Measurements from ENCODE around the gene NCKAP1. TPM values are rescaled to one million over a fixed set of nuclear protein-coding genes. Genes with fewer than 3 reads are reported as not detected.

NCKAP1 gene
- total and polyA plus RNA-seq, 2 experiments from 2014 or later: 81.7 to 90.4 TPM

DNA sequence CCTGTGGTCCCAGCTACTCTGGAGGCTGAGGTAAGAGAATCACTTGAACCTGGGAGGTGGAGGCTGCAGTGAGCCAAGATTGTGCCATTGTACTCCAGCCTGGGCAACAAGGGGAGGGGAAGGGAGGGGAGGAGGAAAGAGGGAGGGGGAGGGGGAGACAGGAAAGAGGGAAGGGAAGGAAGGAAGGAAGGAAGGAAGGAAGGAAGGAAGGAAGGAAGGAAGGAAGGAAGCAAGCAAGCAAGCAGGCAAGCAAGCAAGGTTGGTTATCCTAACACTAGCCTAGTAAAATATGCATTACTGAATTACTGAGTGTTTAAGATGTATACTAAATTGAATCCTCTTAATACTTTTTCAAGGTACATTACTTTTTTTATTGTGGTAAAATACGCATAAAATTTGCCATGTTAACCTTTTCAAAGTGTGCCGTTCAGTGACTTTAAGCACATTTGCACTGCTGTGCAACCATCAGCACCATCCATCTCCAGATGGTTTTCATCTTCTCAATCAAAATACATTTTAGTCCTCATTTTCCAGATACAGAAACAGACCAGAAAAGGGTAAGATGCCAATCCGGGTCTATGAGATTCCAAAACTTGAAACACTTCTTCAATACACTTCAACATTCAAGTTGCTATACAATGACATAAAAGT is 28.9 kb downstream of the NCKAP1 start:
- DNase-seq (ENCODE audit: low read depth in 1 of 2, low spot score in 1 of 2): no peak
- Histone ChIP-seq H3K9me3 (ENCODE audit: low read depth) (no peaks in the 10 kb centered on the region), H3K4me3 (no peak overlapping the region), H3K4me1 (ENCODE audit: low read depth) (peaks cover 18% of the 10 kb centered on the region), H3K27me3 (no peaks in the 10 kb centered on the region), H3K36me3 (no peaks in the 10 kb centered on the region), H3K27ac (peak overlapping the region; percentile 88)
- TF ChIP-seq, protein P1, sequence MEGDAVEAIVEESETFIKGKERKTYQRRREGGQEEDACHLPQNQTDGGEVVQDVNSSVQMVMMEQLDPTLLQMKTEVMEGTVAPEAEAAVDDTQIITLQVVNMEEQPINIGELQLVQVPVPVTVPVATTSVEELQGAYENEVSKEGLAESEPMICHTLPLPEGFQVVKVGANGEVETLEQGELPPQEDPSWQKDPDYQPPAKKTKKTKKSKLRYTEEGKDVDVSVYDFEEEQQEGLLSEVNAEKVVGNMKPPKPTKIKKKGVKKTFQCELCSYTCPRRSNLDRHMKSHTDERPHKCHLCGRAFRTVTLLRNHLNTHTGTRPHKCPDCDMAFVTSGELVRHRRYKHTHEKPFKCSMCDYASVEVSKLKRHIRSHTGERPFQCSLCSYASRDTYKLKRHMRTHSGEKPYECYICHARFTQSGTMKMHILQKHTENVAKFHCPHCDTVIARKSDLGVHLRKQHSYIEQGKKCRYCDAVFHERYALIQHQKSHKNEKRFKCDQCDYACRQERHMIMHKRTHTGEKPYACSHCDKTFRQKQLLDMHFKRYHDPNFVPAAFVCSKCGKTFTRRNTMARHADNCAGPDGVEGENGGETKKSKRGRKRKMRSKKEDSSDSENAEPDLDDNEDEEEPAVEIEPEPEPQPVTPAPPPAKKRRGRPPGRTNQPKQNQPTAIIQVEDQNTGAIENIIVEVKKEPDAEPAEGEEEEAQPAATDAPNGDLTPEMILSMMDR (IDR thresholded peaks at IDR 0.05; ENCODE audit: low read depth, low read length): no peak

DNA sequence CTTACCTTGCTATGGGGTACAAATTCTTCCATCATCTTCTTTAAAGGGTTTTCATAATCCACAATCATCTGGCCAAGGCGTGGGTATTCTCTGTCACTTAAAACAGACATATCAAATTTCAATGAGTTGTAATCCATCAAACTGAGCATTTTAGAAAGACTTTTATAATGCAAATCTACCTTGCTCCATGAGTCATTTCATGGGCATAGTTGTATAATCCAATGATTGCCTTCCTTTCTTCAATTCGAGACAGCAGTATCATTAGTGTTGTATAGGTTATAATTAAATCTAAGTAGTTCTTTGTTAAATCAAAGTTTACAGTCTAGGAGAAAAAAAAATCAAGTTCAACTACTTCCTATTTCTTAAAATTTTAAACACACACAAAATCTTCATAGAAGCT is 36.3 kb downstream of the NCKAP1 start:
- Histone ChIP-seq H3K4me3 (no peak overlapping the region), H3K27me3 (no peaks in the 10 kb centered on the region), H3K9me3 (ENCODE audit: low read depth) (no peaks in the 10 kb centered on the region), H3K4me1 (ENCODE audit: low read depth) (peaks cover 5% of the 10 kb centered on the region), H3K27ac (no peak overlapping the region), H3K36me3 (peaks cover 26% of the 10 kb centered on the region)
- TF ChIP-seq, protein P1 (IDR thresholded peaks at IDR 0.05; ENCODE audit: low read depth, low read length): no peak
- DNase-seq (ENCODE audit: low read depth in 1 of 2, low spot score in 1 of 2): no peak

DNA sequence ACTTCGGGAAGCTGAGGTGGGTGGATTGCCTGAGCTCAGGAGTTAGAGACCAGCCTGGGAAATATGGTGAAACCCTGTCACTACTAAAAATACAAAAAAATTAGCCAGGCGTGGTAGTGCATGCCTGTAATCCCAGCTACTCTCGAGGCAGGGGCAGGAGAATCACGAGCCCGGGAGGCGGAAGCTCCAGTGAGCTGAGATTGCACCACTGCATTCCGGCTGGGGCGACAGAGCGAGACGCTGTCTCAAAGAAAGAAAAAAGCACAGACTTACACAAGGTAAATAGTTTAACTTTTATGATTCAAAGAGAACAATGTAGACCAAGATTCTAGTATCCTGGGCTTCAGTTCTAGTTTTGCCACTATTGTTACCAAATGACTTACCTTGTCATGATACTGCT is 37.4 kb downstream of the NCKAP1 start:
- peaks cover 5% of the 10 kb centered on the region for H3K4me1 ChIP-seq (ENCODE audit: low read depth)
- TF ChIP-seq, protein P1 (IDR thresholded peaks at IDR 0.05; ENCODE audit: low read depth, low read length): no peak
- no peaks in the 10 kb centered on the region for H3K9me3 ChIP-seq (ENCODE audit: low read depth)
- H3K27me3 ChIP-seq: no peaks in the 10 kb centered on the region
- H3K36me3 ChIP-seq: peaks cover 35% of the 10 kb centered on the region
- H3K27ac ChIP-seq: no peak overlapping the region
- DNase-seq (ENCODE audit: low read depth in 1 of 2, low spot score in 1 of 2): no peak
- no peak overlapping the region for H3K4me3 ChIP-seq

DNA sequence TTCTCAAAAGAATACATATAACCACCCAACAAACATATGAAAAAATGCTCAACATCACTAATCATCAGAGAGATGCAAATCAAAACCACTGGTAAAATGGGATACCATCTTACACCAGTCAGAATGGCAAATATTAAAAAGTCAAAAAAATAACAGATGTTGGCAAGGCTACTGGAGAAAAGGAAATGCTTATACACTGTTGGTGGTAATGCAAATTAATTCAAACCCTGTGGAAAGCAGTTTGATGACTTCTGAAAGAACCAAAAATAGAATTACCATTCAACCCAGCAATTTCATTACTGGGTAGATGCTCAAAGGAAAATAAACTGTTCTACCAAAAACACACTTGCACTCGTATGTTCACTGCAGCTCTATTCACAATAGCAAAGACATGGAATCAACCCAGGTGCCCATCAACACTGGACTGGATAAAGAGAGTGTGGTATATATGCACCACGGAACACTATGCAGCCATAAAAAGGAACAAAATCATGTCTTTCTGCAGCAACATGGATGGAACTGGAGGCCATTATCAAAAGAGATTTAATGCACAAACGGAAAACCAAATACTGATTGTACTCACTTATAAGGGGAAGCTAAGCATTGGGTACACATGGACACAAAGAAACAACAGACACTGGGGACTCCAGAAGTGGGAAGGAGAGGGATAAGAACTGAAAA is 38.8 kb downstream of the NCKAP1 start:
- no peak overlapping the region for H3K4me3 ChIP-seq
- H3K9me3 ChIP-seq (ENCODE audit: low read depth): no peaks in the 10 kb centered on the region
- no peak for DNase-seq (ENCODE audit: low read depth in 1 of 2, low spot score in 1 of 2)
- H3K36me3 ChIP-seq: peaks cover 40% of the 10 kb centered on the region
- TF ChIP-seq, protein P1 (IDR thresholded peaks at IDR 0.05; ENCODE audit: low read depth, low read length): no peak
- H3K4me1 ChIP-seq (ENCODE audit: low read depth): peaks cover 5% of the 10 kb centered on the region
- H3K27me3 ChIP-seq: no peaks in the 10 kb centered on the region
- H3K27ac ChIP-seq: no peak overlapping the region

DNA sequence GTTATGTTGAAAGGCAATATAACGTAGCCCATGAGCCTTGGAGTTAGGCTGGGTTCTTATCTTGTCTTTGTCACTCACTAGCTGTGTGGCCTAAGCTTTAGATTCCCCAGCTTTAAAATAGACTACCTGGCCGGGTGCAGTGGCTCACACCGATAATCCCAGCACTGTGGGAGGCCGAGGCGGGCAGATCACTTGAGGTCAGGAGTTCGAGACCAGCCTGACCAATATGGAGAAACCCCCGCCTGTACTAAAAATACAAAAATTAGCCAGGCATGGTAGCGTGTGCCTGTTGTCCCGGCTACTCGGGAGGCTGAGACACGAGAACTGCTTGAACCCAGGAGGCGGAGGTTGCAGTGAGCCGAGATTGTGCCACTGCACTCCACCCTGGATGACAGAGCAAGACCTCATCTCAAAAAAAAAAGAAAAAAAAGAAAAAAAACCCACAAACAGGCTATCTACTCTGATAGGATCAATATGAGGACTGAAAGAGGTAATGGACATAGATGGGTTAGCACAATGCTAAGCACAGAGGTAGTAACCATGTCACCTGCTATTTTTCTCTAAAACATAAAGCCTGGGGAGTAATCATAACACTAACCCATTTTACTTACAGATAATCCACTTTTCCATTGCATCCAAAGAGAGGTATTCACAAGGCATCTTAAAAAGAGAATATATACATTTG is 43.9 kb downstream of the NCKAP1 start:
- peaks cover 38% of the 10 kb centered on the region for H3K36me3 ChIP-seq
- H3K27me3 ChIP-seq: no peaks in the 10 kb centered on the region
- no peaks in the 10 kb centered on the region for H3K4me1 ChIP-seq (ENCODE audit: low read depth)
- TF ChIP-seq, protein P1 (IDR thresholded peaks at IDR 0.05; ENCODE audit: low read depth, low read length): no peak
- H3K27ac ChIP-seq: no peak overlapping the region
- no peak overlapping the region for H3K4me3 ChIP-seq
- no peaks in the 10 kb centered on the region for H3K9me3 ChIP-seq (ENCODE audit: low read depth)
- DNase-seq (ENCODE audit: low read depth in 1 of 2, low spot score in 1 of 2): no peak

Data from cardiac muscle cell (in vitro differentiated cells and primary cell).